ENCODE data around the gene ZNF324B. TPM values are rescaled to one million over a fixed set of nuclear protein-coding genes. Genes with fewer than 3 reads are reported as not detected.
A peak's percentile ranks its signal among the peaks of the same experiment; 100 is the strongest.
"Not testable (repeated sequence)": the region's sequence is repeated elsewhere in the genome, so short reads cannot be mapped to it uniquely, and the experiment has no call there.

The ZNF324B gene
- total RNA-seq, result 3.1 TPM
- long read RNA-seq, partial matches to known transcripts, result 0 of 3 reads
- long read RNA-seq, other reads (novel, unspliced or antisense), result 1 of 3 reads

GRCh38 chr19:58451358-58452101 is at the start of gene ZNF324B:
ZNF324B (plus strand) TSS chr19:58451622; CDS start chr19:58453702, 2,080 bp downstream.
- H3K27me3 ChIP-seq (ENCODE audit: low read depth), result peaks cover 6% of the 10 kb centered on the region
- peak within 1 kb of the TSS; percentile 85 for H3K4me3 ChIP-seq
- DNase-seq, result peak; percentile 97
- peaks cover 22% of the 10 kb centered on the region for H3K36me3 ChIP-seq
- no peaks in the 10 kb centered on the region for H3K9me3 ChIP-seq (replicated peaks)
- peaks cover 14% of the 10 kb centered on the region for H3K4me1 ChIP-seq
- no peak for TF ChIP-seq CTCF (IDR thresholded peaks at IDR 0.05; ENCODE audit: borderline replicate concordance)
- intact Hi-C loops (cut with micrococcal nuclease), result no loop called here
- H3K27ac ChIP-seq (replicated peaks), result peak within 1 kb of the TSS; percentile 74

- no peaks in the 10 kb centered on the region for H3K9me3 ChIP-seq (replicated peaks)
- H3K27ac ChIP-seq (replicated peaks), result peak overlapping the region; percentile 67
- no peak for DNase-seq
- TF ChIP-seq CTCF (IDR thresholded peaks at IDR 0.05; ENCODE audit: borderline replicate concordance), result no peak
- H3K27me3 ChIP-seq (ENCODE audit: low read depth), result peaks cover 15% of the 10 kb centered on the region
- H3K36me3 ChIP-seq, result no peaks in the 10 kb centered on the region
- H3K4me3 ChIP-seq, result peak overlapping the region; percentile 74
- H3K4me1 ChIP-seq, result peaks cover 28% of the 10 kb centered on the region
- intact Hi-C loops (cut with micrococcal nuclease), result no loop called here
Observed at GRCh38 chr19:58401840-58402421, 49.5 kb upstream of the ZNF324B start.

GRCh38 chr19:58403920-58404478 is 47.4 kb upstream of the ZNF324B start:
- H3K4me1 ChIP-seq, result peaks cover 45% of the 10 kb centered on the region
- H3K27ac ChIP-seq (replicated peaks); H3K4me3 ChIP-seq; intact Hi-C loops (cut with micrococcal nuclease); H3K9me3 ChIP-seq (replicated peaks); DNase-seq; H3K36me3 ChIP-seq; H3K27me3 ChIP-seq (ENCODE audit: low read depth): not testable (repeated sequence)

GRCh38 chr19:58406818-58407657 is 44.4 kb upstream of the ZNF324B start:
- peak overlapping the region; percentile 94 for H3K27ac ChIP-seq (replicated peaks)
- H3K4me3 ChIP-seq, result peak overlapping the region; percentile 86
- intact Hi-C loops (cut with micrococcal nuclease), result no loop called here
- no peak for DNase-seq
- H3K36me3 ChIP-seq, result no peaks in the 10 kb centered on the region
- peaks cover 39% of the 10 kb centered on the region for H3K4me1 ChIP-seq
- no peaks in the 10 kb centered on the region for H3K9me3 ChIP-seq (replicated peaks)
- H3K27me3 ChIP-seq (ENCODE audit: low read depth), result no peaks in the 10 kb centered on the region
- peak; percentile 32 for TF ChIP-seq CTCF (IDR thresholded peaks at IDR 0.05; ENCODE audit: borderline replicate concordance)

- peak overlapping the region; percentile 86 for H3K4me3 ChIP-seq
- no peak for DNase-seq
- H3K27me3 ChIP-seq (ENCODE audit: low read depth), result no peaks in the 10 kb centered on the region
- intact Hi-C loops (cut with micrococcal nuclease), result no loop called here
- H3K27ac ChIP-seq (replicated peaks), result peak overlapping the region; percentile 94
- TF ChIP-seq CTCF (IDR thresholded peaks at IDR 0.05; ENCODE audit: borderline replicate concordance), result no peak
- no peaks in the 10 kb centered on the region for H3K9me3 ChIP-seq (replicated peaks)
- no peaks in the 10 kb centered on the region for H3K36me3 ChIP-seq
- peaks cover 37% of the 10 kb centered on the region for H3K4me1 ChIP-seq
Observed at GRCh38 chr19:58407658-58408151, 43.7 kb upstream of the ZNF324B start.
